ENCODE measurements around the gene YRDC. TPM values are rescaled to one million over a fixed set of nuclear protein-coding genes. Genes with fewer than 3 reads are reported as not detected.

The YRDC gene
- total RNA-seq, 2 experiments from 2014 or later, result 70.4 to 75.3 TPM

Other genes with a start within 250 kb of the YRDC start
- 10 to 100 TPM; 95.3 to 97.4 TPM for gene GNL2, start 212.3 kb downstream of the YRDC start, total RNA-seq
- gene RSPO1, start 173.3 kb downstream of the YRDC start, total RNA-seq, result not detected
- gene CDCA8, start 115.7 kb downstream of the YRDC start, total RNA-seq, result 10 to 100 TPM; 42.1 to 43.3 TPM
- gene EPHA10, start 43.1 kb downstream of the YRDC start, total RNA-seq, result under 1 TPM in 1 of 2 experiments, not detected in 1; 0.19 TPM
- 1 to 10 TPM; 5.6 to 6.3 TPM for gene MANEAL, start 14.4 kb downstream of the YRDC start, total RNA-seq
- 10 to 100 TPM; 33.4 to 33.7 TPM for gene C1orf122, start 418 bp downstream of the YRDC start, total RNA-seq
- gene MTF1, start 51.4 kb upstream of the YRDC start, total RNA-seq, result 10 to 100 TPM; 32.0 to 35.8 TPM
- 10 to 100 TPM; 26.0 to 27.6 TPM for gene INPP5B, start 138.8 kb upstream of the YRDC start, total RNA-seq
- 100 to 1,000 TPM; 118 to 134 TPM for gene SF3A3, start 181.8 kb upstream of the YRDC start, total RNA-seq
- 10 to 100 TPM; 20.0 to 20.5 TPM for gene FHL3, start 197.3 kb upstream of the YRDC start, total RNA-seq
- gene UTP11, start 204.5 kb upstream of the YRDC start, total RNA-seq, result 10 to 100 TPM; 83.6 to 84.0 TPM
- gene POU3F1, start 238.6 kb upstream of the YRDC start, total RNA-seq, result under 1 TPM; 0.08 to 0.15 TPM

Measured in activated CD8-positive, alpha-beta memory T cell treated with anti-CD3 and anti-CD28 coated beads for 36 hours (primary cell).